ENCODE data around the gene ZNF446. TPM values are rescaled to one million over a fixed set of nuclear protein-coding genes. Genes with fewer than 3 reads are reported as not detected.
"Not testable (repeated sequence)": the region's sequence is repeated elsewhere in the genome, so short reads cannot be mapped to it uniquely, and the experiment has no call there.

ZNF446 gene
- total RNA-seq, 1 experiment from 2014 or later, result 9.7 TPM

DNA sequence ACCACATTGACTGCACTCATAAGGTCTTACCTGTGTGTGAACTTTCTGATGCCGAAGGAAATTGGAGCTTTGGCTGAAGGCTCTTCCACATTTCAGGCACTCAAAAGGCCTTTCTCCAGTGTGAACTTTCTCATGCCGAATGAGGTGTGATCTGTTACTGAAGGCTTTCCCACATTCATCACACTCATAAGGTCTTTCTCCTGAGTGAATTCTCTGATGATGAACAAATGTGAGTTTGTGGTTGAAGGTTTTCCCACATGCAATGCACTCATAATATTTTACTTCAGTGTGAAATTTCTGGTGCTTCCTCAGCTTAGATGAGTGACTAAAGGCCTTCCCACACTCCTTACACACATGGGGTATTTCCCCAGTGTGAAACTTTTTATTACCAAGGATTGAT, 41.9 kb upstream of the ZNF446 start:
- H3K4me3 ChIP-seq (ENCODE audit: low read depth, low read length), result no peak overlapping the region
- intact Hi-C loops (cut with micrococcal nuclease; ENCODE audit: unreplicated experiment), result no loop called here
- DNase-seq, result no peak
- no peaks in the 10 kb centered on the region; the same call in 1 of the 2 replicates for H3K27me3 ChIP-seq (replicated peaks; ENCODE audit: control insufficient read depth, insufficient read depth, low read length)
- POLR2A ChIA-PET, result interaction anchor here (0.6 kb wide), 1 partner anchor 26 kb away, joined by 10 read pairs; no protein-coding TSS in a partner anchor
- Mint-ChIP-seq H3K9me3 (ENCODE audit: unreplicated experiment) (peaks cover 11% of the 10 kb centered on the region), H3K4me3 (ENCODE audit: unreplicated experiment) (no peak overlapping the region), H3K36me3 (ENCODE audit: insufficient read depth, unreplicated experiment) (no peaks in the 10 kb centered on the region), H3K4me1 (ENCODE audit: low read depth, unreplicated experiment) (no peaks in the 10 kb centered on the region), H3K27ac (ENCODE audit: unreplicated experiment) (no peak overlapping the region), H3K27me3 (ENCODE audit: insufficient read depth, unreplicated experiment) (peaks cover 3% of the 10 kb centered on the region)
- H3K36me3 ChIP-seq (ENCODE audit: control insufficient read depth, insufficient read depth, low read length), result no peaks in the 10 kb centered on the region
- TF ChIP-seq, protein P1, sequence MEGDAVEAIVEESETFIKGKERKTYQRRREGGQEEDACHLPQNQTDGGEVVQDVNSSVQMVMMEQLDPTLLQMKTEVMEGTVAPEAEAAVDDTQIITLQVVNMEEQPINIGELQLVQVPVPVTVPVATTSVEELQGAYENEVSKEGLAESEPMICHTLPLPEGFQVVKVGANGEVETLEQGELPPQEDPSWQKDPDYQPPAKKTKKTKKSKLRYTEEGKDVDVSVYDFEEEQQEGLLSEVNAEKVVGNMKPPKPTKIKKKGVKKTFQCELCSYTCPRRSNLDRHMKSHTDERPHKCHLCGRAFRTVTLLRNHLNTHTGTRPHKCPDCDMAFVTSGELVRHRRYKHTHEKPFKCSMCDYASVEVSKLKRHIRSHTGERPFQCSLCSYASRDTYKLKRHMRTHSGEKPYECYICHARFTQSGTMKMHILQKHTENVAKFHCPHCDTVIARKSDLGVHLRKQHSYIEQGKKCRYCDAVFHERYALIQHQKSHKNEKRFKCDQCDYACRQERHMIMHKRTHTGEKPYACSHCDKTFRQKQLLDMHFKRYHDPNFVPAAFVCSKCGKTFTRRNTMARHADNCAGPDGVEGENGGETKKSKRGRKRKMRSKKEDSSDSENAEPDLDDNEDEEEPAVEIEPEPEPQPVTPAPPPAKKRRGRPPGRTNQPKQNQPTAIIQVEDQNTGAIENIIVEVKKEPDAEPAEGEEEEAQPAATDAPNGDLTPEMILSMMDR (IDR thresholded peaks at IDR 0.05; ENCODE audit: insufficient read depth in 1 of 2, low read depth in 1 of 2, low read length in 1 of 2, severe bottlenecking in 1 of 2, unreplicated experiment in 1 of 2), result no peak
- no peaks in the 10 kb centered on the region for H3K4me1 ChIP-seq
- no TSS peak for BruUV-seq (replicated peaks)
- CTCF ChIA-PET, result no interaction called here
- peaks cover 25% of the 10 kb centered on the region for H3K9me3 ChIP-seq

DNA sequence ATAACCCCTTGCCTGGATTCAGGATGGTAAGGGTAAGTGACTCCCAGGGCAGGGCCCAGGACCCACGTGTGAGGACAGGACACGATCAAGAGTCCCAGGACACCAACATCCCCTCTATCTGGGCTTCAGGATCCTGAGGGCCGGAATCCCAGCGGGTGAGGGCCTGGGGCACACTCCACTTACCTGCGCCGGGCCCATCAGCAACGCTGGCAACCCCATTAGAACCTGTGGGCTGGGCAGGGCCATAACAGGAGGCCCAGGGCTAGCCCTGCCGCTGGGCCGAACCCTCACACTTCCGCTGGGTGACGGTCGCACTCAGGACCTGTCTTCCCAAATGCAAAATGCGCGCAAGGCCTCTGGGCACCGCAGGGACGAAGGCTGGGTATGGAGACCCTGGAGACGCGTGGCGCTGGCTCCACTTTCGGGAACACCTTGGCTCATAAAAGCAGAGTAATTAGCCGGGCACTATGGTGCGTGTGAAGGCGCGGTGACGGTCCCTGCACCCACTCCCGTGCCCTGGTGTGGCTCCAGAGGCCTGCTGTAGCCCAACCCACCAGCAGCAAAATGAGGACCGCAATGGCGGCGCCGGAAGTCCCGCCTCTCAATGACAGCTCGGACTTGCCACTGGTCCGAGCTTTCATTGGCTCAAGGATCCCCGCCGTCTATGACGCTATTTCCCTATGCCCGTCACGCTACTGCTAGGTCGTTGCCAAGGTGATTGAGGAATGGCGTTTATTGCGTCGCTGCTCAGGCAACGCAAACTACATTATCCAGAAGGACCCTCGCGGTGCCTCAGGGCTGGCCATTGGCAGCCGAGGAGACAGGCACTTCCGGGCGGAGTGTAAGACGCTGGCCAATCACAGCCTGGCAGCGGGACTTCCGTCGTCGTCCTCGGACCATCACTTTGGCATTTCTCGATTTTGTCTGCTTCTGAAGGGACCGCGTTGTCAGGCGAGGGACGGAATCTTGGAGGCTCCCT, 36.3 kb upstream of the ZNF446 start, which contains the start of gene ZNF132:
Gene ZNF132 (minus strand): TSS at position 578 of the 979 bp plus-strand sequence. CDS start 332 bp downstream, at position 246.
- no peak within 1 kb of the TSS for H3K27ac Mint-ChIP-seq (ENCODE audit: unreplicated experiment)
- no peaks in the 10 kb centered on the region for H3K27me3 ChIP-seq (replicated peaks; ENCODE audit: control insufficient read depth, insufficient read depth, low read length)
- intact Hi-C loops (cut with micrococcal nuclease; ENCODE audit: unreplicated experiment), result no loop called here
- H3K4me3 Mint-ChIP-seq (ENCODE audit: unreplicated experiment), result no peak within 1 kb of the TSS
- H3K27me3 Mint-ChIP-seq (ENCODE audit: insufficient read depth, unreplicated experiment), result no peaks in the 10 kb centered on the region
- ChIA-PET CTCF (no interaction called here), POLR2A (no interaction called here)
- H3K9me3 Mint-ChIP-seq (ENCODE audit: unreplicated experiment), result no peaks in the 10 kb centered on the region
- no peaks in the 10 kb centered on the region for H3K9me3 ChIP-seq
- DNase-seq, result no peak
- TF ChIP-seq, protein P1 (IDR thresholded peaks at IDR 0.05; ENCODE audit: insufficient read depth in 1 of 2, low read depth in 1 of 2, low read length in 1 of 2, severe bottlenecking in 1 of 2, unreplicated experiment in 1 of 2), result no peak
- BruUV-seq (replicated peaks), result no TSS peak
- H3K4me1 ChIP-seq, result no peaks in the 10 kb centered on the region
- no peaks in the 10 kb centered on the region for H3K36me3 ChIP-seq (ENCODE audit: control insufficient read depth, insufficient read depth, low read length)
- H3K36me3 Mint-ChIP-seq (ENCODE audit: insufficient read depth, unreplicated experiment), result no peaks in the 10 kb centered on the region
- H3K4me1 Mint-ChIP-seq (ENCODE audit: low read depth, unreplicated experiment), result no peaks in the 10 kb centered on the region
- H3K4me3 ChIP-seq (ENCODE audit: low read depth, low read length), result no peak within 1 kb of the TSS

DNA sequence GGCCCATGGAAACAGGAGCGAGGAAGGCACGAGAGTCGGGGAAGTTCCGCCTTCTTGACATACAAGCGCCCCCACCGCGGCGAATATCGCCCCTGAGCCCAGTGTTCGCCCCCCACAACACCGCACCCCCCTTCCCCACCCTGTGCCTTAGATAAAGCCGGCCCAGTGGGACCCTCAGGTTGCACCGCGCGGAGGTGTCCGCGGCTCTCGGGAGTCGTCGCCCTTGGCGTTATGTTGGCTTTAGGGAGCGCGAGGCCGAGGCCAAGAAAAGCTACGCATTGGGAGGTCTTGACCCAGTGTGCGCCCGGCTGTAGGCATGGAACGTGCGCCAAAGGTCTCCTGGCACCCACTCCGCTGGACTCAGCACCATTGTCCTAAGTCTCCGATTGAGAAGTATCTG, 35.6 kb upstream of the ZNF446 start:
- H3K27me3 ChIP-seq (replicated peaks; ENCODE audit: control insufficient read depth, insufficient read depth, low read length), result no peaks in the 10 kb centered on the region
- CTCF ChIA-PET, result no interaction called here
- no peaks in the 10 kb centered on the region for H3K4me1 Mint-ChIP-seq (ENCODE audit: low read depth, unreplicated experiment)
- no peak overlapping the region for H3K27ac Mint-ChIP-seq (ENCODE audit: unreplicated experiment)
- DNase-seq, result no peak
- H3K36me3 ChIP-seq (ENCODE audit: control insufficient read depth, insufficient read depth, low read length), result no peaks in the 10 kb centered on the region
- no peak overlapping the region for H3K4me3 ChIP-seq (ENCODE audit: low read depth, low read length)
- intact Hi-C loops (cut with micrococcal nuclease; ENCODE audit: unreplicated experiment), result no loop called here
- H3K4me3 Mint-ChIP-seq (ENCODE audit: unreplicated experiment), result no peak overlapping the region
- no peaks in the 10 kb centered on the region for H3K9me3 ChIP-seq
- H3K4me1 ChIP-seq, result no peaks in the 10 kb centered on the region
- no peaks in the 10 kb centered on the region for H3K9me3 Mint-ChIP-seq (ENCODE audit: unreplicated experiment)
- POLR2A ChIA-PET, result no interaction called here
- H3K36me3 Mint-ChIP-seq (ENCODE audit: insufficient read depth, unreplicated experiment), result no peaks in the 10 kb centered on the region
- TF ChIP-seq, protein P1 (IDR thresholded peaks at IDR 0.05; ENCODE audit: insufficient read depth in 1 of 2, low read depth in 1 of 2, low read length in 1 of 2, severe bottlenecking in 1 of 2, unreplicated experiment in 1 of 2), result no peak
- no TSS peak for BruUV-seq (replicated peaks)
- no peaks in the 10 kb centered on the region for H3K27me3 Mint-ChIP-seq (ENCODE audit: insufficient read depth, unreplicated experiment)

DNA sequence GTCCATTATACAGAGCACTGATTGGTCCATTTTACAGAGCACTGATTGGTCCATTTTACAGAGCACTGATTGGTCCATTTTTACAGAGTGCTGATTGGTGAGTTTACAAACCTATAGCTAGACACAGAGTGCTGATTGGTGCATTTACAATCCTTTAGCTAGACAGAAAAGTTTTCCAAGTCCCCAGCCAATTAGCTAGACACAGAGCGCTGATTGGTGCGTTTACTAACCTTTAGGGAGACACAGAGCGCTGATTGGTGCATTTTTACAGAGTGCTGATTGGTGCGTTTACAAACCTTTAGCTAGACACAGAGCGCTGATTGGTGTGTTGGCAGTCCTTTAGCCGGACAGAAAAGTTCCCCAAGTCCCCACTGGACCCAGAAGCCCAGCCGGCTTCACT, 33.2 kb upstream of the ZNF446 start:
- BruUV-seq (replicated peaks); H3K4me1 ChIP-seq; H3K36me3 Mint-ChIP-seq (ENCODE audit: insufficient read depth, unreplicated experiment); H3K27me3 Mint-ChIP-seq (ENCODE audit: insufficient read depth, unreplicated experiment); H3K4me3 Mint-ChIP-seq (ENCODE audit: unreplicated experiment); H3K9me3 ChIP-seq; intact Hi-C loops (cut with micrococcal nuclease; ENCODE audit: unreplicated experiment); H3K27ac Mint-ChIP-seq (ENCODE audit: unreplicated experiment); H3K4me3 ChIP-seq (ENCODE audit: low read depth, low read length); POLR2A ChIA-PET; H3K4me1 Mint-ChIP-seq (ENCODE audit: low read depth, unreplicated experiment); H3K27me3 ChIP-seq (replicated peaks; ENCODE audit: control insufficient read depth, insufficient read depth, low read length); H3K36me3 ChIP-seq (ENCODE audit: control insufficient read depth, insufficient read depth, low read length); DNase-seq: not testable (repeated sequence)
- H3K9me3 Mint-ChIP-seq (ENCODE audit: unreplicated experiment), result peaks cover 17% of the 10 kb centered on the region
- CTCF ChIA-PET, result interaction anchor here (1.3 kb wide), 1 partner anchor 76 kb away, joined by 4 read pairs; no protein-coding TSS in a partner anchor

DNA sequence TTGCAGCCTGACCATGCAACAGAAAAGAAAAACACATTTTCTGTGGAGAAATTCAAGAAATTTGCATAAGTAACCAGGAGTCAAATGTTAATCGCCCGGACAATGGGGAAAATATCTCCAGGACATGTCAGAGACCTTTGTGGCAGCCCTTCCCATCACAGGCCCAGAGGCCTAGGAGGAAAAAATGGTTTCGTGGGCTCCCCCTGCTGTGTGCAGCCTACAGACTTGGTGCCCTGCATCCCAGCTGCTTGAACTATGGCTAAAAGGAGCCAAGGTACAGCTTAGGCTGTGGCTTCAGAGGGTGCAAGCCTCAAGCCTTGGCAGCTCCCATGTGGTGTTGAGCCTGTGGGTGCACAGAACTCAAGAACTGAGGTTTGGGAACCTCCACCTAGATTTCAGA, 27.3 kb upstream of the ZNF446 start:
- H3K4me3 Mint-ChIP-seq (ENCODE audit: unreplicated experiment); H3K36me3 Mint-ChIP-seq (ENCODE audit: insufficient read depth, unreplicated experiment); POLR2A ChIA-PET; H3K27me3 Mint-ChIP-seq (ENCODE audit: insufficient read depth, unreplicated experiment); CTCF ChIA-PET; intact Hi-C loops (cut with micrococcal nuclease; ENCODE audit: unreplicated experiment); H3K27ac Mint-ChIP-seq (ENCODE audit: unreplicated experiment); DNase-seq; H3K36me3 ChIP-seq (ENCODE audit: control insufficient read depth, insufficient read depth, low read length); H3K4me3 ChIP-seq (ENCODE audit: low read depth, low read length); H3K4me1 ChIP-seq; H3K27me3 ChIP-seq (replicated peaks; ENCODE audit: control insufficient read depth, insufficient read depth, low read length); BruUV-seq (replicated peaks): not testable (repeated sequence)
- H3K9me3 Mint-ChIP-seq (ENCODE audit: unreplicated experiment), result peaks cover 28% of the 10 kb centered on the region
- peaks cover 19% of the 10 kb centered on the region for H3K4me1 Mint-ChIP-seq (ENCODE audit: low read depth, unreplicated experiment)
- peaks cover 31% of the 10 kb centered on the region for H3K9me3 ChIP-seq

Data from Caco-2 (cell line).